HG03571 (cell line): ENCODE results near the gene GOLT1A.

ENCODE experiments used
- ATAC-seq: cut with Tn5 transposase; IDR thresholded peaks from one replicate; pipeline ENCODE4 v1.9.1; 2021; ENCODE audit not compliant: unreplicated experiment

GOLT1A gene

GRCh38 chr1:204162494-204163074 is 51.2 kb downstream of the GOLT1A start:
- no peak for ATAC-seq

GRCh38 chr1:204161609-204162493 is 51.9 kb downstream of the GOLT1A start:
- no peak for ATAC-seq

GRCh38 chr1:204157962-204158361 is 55.8 kb downstream of the GOLT1A start:
- no peak for ATAC-seq

GRCh38 chr1:204155881-204156280 is 57.9 kb downstream of the GOLT1A start:
- no peak for ATAC-seq

- ATAC-seq, result no peak
Observed at GRCh38 chr1:204154568-204155255, 59.1 kb downstream of the GOLT1A start.

- no peak for ATAC-seq
Observed at GRCh38 chr1:204153667-204154066, 60.1 kb downstream of the GOLT1A start.

GRCh38 chr1:204152310-204153044 is 61.3 kb downstream of the GOLT1A start:
- no peak for ATAC-seq

GRCh38 chr1:204151552-204152309 is 62.1 kb downstream of the GOLT1A start, which contains the start of gene ETNK2:
TSS of gene ETNK2 (minus strand) at chr1:204152044. CDS start at chr1:204151852, 192 bp downstream.
- no peak for ATAC-seq

- ATAC-seq, result no peak
Observed at GRCh38 chr1:204150702-204151551, 62.9 kb downstream of the GOLT1A start.

- no peak for ATAC-seq
Observed at GRCh38 chr1:204149635-204150565, 63.9 kb downstream of the GOLT1A start.

GRCh38 chr1:204149107-204149506 is 64.7 kb downstream of the GOLT1A start:
- ATAC-seq, result no peak
